Mucosa of descending colon (tissue), 3 donors: ENCODE measurements around the gene SLC66A2. TPM values are rescaled to one million over a fixed set of nuclear protein-coding genes. Genes with fewer than 3 reads are reported as not detected.

Experiments
- ATAC-seq: fragments of 200-7000 bp; cut with Tn5 transposase; one replicate; pipeline ENCODE4 v1.9.1; 2020; ENCODE audit warnings: mild to moderate bottlenecking, moderate library complexity
- DNase-seq, 3 donors: peaks; one replicate each; pipeline ENCODE4 v3.0.0-alpha.2; 2020
- H3K36me3 ChIP-seq: fragments of 200-600 bp; one replicate; pipeline ENCODE4 v1.8.0; 2021; ENCODE audit warnings: low read depth, mild to moderate bottlenecking
- H3K4me1 ChIP-seq: fragments of 200-600 bp; one replicate; pipeline ENCODE4 v1.8.0; 2021; ENCODE audit warnings: low read depth, mild to moderate bottlenecking
- H3K4me3 ChIP-seq: fragments of 200-600 bp; one replicate; pipeline ENCODE4 v1.8.0; 2021; ENCODE audit warnings: mild to moderate bottlenecking
- H3K9me3 ChIP-seq: fragments of 200-600 bp; one replicate; pipeline ENCODE4 v1.8.0; 2021; ENCODE audit warnings: mild to moderate bottlenecking
- CTCF ChIP-seq: fragments of 200-600 bp; IDR thresholded peaks from one replicate; pipeline ENCODE4 v1.8.0; 2022; ENCODE audit warnings: antibody characterized with exemption, mild to moderate bottlenecking
- intact Hi-C, 2 donors: fragments of 100-400 bp; cut with DNase I in 1 of 2; cut with micrococcal nuclease in 1 of 2; formaldehyde crosslinking; loops; one replicate each; pipeline versions ENCODE4 v1.11.0 to v1.11.1; 2022; cut with DNase I, micrococcal nuclease
- total RNA-seq, 3 donors: library from RNA; stranded (reverse); fragmentation: NEBNext Ultra II Directional in 2 of 3; extraction: Animal tissue kit (Norgen Biotek cat#: 25700) in 2 of 3; gene quantifications; one replicate each; pipeline versions ENCODE4 v1.2.1 to v1.2.4, GENCODE V29; 2021 to 2023
- donor health status: DM: no; HTN: no; CAD: no; lungs with moderate emphysema.
- donor health status: DM: no; HTN: no; CAD: no.
- donor health status: DM: no; HTN: yes; CAD: no.

SLC66A2 gene
- total RNA-seq, 3 donors from 2014 or later: 54.5 to 90.1 (median 68.6) TPM

DNA sequence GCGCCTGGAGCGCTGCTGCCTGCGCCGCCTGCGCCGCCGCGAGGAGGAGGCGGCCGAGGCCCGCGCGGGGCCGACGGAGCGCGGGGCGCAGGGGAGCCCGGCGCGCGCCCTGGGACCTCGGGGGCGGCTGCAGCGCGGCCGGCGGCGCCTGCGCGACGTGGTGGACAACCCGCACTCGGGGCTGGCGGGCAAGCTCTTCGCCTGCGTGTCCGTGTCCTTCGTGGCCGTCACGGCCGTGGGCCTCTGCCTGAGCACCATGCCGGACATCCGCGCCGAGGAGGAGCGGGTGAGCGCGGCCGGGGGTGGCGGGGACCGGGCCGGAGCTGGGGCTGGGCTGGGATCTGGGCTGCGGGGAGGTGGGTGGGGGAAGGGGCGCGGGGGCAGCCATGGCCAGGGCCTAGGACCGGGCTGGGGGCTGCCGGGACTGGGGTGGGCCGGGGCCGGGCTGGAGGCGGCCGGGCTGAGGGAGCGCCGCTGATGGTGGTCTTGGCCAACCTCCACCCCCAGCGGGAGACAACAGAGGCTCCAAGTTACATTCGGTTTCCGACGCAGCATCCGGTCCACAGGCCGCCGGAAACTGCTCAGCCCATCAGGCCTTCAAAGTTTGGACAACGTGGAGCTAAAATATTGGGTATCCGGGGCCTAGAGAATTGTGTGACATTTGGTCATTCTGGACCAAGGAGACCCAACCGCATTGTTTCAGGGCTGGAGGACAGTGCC lies 87.3 kb downstream of the SLC66A2 start:
- Histone ChIP-seq H3K4me1 (no peaks in the 10 kb centered on the region), H3K9me3 (no peaks in the 10 kb centered on the region), H3K4me3 (no peak overlapping the region), H3K36me3 (no peaks in the 10 kb centered on the region)
- TF ChIP-seq CTCF: no peak
- no peak for DNase-seq
- no peak for ATAC-seq
- intact Hi-C loops: loop anchor here in 1 of 2 donors (10.0 kb wide), 1 partner anchor 59 kb away; no protein-coding TSS in a partner anchor

- no peaks in the 10 kb centered on the region for H3K4me1 ChIP-seq
- peak in 1 of 3 donors; percentile 38 for DNase-seq
- no peaks in the 10 kb centered on the region for H3K9me3 ChIP-seq
- H3K4me3 ChIP-seq: no peak overlapping the region
- H3K36me3 ChIP-seq: no peaks in the 10 kb centered on the region
- intact Hi-C loops: loop anchor here in 1 of 2 donors (10.0 kb wide), 1 partner anchor 59 kb away; no protein-coding TSS in a partner anchor
- TF ChIP-seq CTCF: no peak
- ATAC-seq: no peak
Measured at GRCh38 chr18:79863161-79864005, 88.1 kb downstream of the SLC66A2 start.

DNA sequence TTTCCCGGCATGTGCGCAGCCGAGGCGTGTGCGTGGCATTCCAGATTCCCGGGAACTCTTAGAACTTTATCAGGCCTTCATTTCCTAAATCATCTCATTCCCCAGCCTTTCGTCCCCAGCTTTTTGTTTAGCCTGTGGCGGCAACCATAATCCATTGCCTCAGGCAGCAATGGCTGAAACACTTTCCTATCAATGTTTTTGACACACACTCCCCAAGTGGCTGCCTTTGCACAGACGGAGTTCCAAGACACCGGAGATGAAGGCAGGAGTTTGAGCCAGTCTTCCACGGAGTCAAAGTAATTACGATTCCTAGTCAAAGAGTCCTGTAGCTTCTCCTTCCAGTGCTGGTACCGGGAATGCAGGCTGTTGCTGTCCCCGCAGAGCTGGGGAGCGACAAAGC lies 88.9 kb downstream of the SLC66A2 start:
- Histone ChIP-seq H3K9me3 (no peaks in the 10 kb centered on the region), H3K4me1 (no peaks in the 10 kb centered on the region), H3K36me3 (no peaks in the 10 kb centered on the region), H3K4me3 (no peak overlapping the region)
- ATAC-seq (no peak), DNase-seq (no peak)
- intact Hi-C loops: loop anchor here in 1 of 2 donors (10.0 kb wide), 1 partner anchor 58 kb away; no protein-coding TSS in a partner anchor
- no peak for TF ChIP-seq CTCF

DNA sequence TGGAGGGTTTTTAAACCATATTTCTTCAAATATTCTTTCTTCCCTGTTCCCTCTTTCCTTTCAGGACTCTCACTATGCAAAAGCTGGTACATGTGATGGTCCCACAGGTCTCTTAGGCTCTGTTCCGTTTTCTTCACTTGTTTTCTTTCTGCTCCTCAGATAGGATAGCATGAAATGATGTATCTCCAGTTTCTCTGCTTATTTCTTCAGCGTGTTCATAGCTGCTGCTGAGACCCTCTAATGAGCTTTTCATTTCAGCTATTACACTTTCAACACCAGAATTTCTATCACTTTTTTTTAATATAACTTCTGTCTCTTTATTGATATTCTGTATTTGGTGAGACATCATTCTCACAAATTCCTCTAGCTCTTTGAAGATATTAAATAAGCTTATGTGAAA lies 89.8 kb downstream of the SLC66A2 start:
- intact Hi-C loops: loop anchor here in 1 of 2 donors (10.0 kb wide), 1 partner anchor 57 kb away; no protein-coding TSS in a partner anchor
- Histone ChIP-seq H3K4me3 (no peak overlapping the region), H3K4me1 (no peaks in the 10 kb centered on the region), H3K9me3 (no peaks in the 10 kb centered on the region), H3K36me3 (no peaks in the 10 kb centered on the region)
- no peak for TF ChIP-seq CTCF
- DNase-seq: no peak
- ATAC-seq: no peak

DNA sequence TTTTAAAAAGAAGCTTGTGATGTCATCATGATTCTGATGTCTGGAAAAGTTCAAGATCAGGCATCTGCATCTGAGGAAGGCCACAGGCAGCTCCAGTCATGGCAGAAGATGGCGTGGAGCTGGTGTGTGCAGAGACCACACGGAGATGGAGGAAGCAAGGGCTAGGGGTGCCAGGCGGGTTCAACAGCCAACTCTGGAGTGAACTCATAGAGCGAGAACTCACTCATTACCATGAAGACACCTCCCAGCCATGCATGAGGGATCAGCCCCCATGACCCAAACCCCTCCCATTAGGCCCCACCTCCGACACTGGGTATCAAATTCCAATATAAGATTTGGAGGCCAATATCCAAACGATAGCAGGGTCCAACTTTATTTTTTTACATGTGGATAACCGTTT lies 92.1 kb downstream of the SLC66A2 start:
- DNase-seq: no peak
- H3K36me3 ChIP-seq: no peaks in the 10 kb centered on the region
- no peak for ATAC-seq
- no peaks in the 10 kb centered on the region for H3K9me3 ChIP-seq
- no peaks in the 10 kb centered on the region for H3K4me1 ChIP-seq
- intact Hi-C loops: no loop called here
- H3K4me3 ChIP-seq: no peak overlapping the region
- no peak for TF ChIP-seq CTCF
